HG02759 (cell line): ENCODE results near the gene LHFPL6.

Experiments
- ATAC-seq: cut with Tn5 transposase; IDR thresholded peaks from one replicate; pipeline ENCODE4 v1.9.1; 2021; ENCODE audit warnings: mild to moderate bottlenecking, moderate library complexity; ENCODE audit not compliant: unreplicated experiment

LHFPL6 gene

GRCh38 chr13:39521701-39522100, 81.3 kb downstream of the LHFPL6 start:
- ATAC-seq, result no peak

GRCh38 chr13:39516096-39516495, 86.9 kb downstream of the LHFPL6 start:
- no peak for ATAC-seq

- no peak for ATAC-seq
These were observed 87.7 kb downstream of the LHFPL6 start for GRCh38 chr13:39515224-39515714.

GRCh38 chr13:39512687-39513086, 90.3 kb downstream of the LHFPL6 start:
- no peak for ATAC-seq

GRCh38 chr13:39510316-39510695, 92.7 kb downstream of the LHFPL6 start:
- peak; percentile 93 for ATAC-seq

- no peak for ATAC-seq
These were observed 93.2 kb downstream of the LHFPL6 start for GRCh38 chr13:39509616-39510315.

GRCh38 chr13:39506559-39507390, 96.2 kb downstream of the LHFPL6 start:
- no peak for ATAC-seq

- no peak for ATAC-seq
These were observed 97.8 kb downstream of the LHFPL6 start for GRCh38 chr13:39505151-39505550.

- no peak for ATAC-seq
These were observed 99.9 kb downstream of the LHFPL6 start for GRCh38 chr13:39503048-39503447.

- ATAC-seq, result no peak
These were observed 101.2 kb downstream of the LHFPL6 start for GRCh38 chr13:39501702-39502324.

GRCh38 chr13:39499604-39500003, 103.4 kb downstream of the LHFPL6 start:
- no peak for ATAC-seq

GRCh38 chr13:39498471-39499114, 104.4 kb downstream of the LHFPL6 start:
- no peak for ATAC-seq

- ATAC-seq, result no peak
These were observed 106.5 kb downstream of the LHFPL6 start for GRCh38 chr13:39496506-39496905.

GRCh38 chr13:39494633-39495032, 108.4 kb downstream of the LHFPL6 start:
- no peak for ATAC-seq

- ATAC-seq, result no peak
These were observed 109.0 kb downstream of the LHFPL6 start for GRCh38 chr13:39494006-39494405.

- no peak for ATAC-seq
These were observed 112.9 kb downstream of the LHFPL6 start for GRCh38 chr13:39490136-39490535.

GRCh38 chr13:39486758-39487157, 116.2 kb downstream of the LHFPL6 start:
- no peak for ATAC-seq

GRCh38 chr13:39485314-39485700, 117.7 kb downstream of the LHFPL6 start:
- ATAC-seq, result no peak

- ATAC-seq, result no peak
These were observed 118.3 kb downstream of the LHFPL6 start for GRCh38 chr13:39484506-39485313.

GRCh38 chr13:39483326-39483725, 119.7 kb downstream of the LHFPL6 start:
- ATAC-seq, result no peak
